Type B pancreatic cell (in vitro differentiated cells): ENCODE measurements around the gene ISY1. TPM values are rescaled to one million over a fixed set of nuclear protein-coding genes. Genes with fewer than 3 reads are reported as not detected.

Experiments
- DNase-seq: peaks from one replicate; pipeline ENCODE4 v3.0.0; 2021; ENCODE audit warnings: mixed read lengths; ENCODE audit not compliant: unreplicated experiment; ENCODE audit errors: extremely low spot score
- H3K27ac Mint-ChIP-seq: 2 replicates; pipeline ENCODE4 v1.8.0; 2021; ENCODE audit warnings: mild to moderate bottlenecking, mixed read lengths
- H3K27me3 Mint-ChIP-seq: 2 replicates; pipeline ENCODE4 v1.8.0; 2021; ENCODE audit warnings: mixed read lengths
- H3K36me3 Mint-ChIP-seq: 2 replicates; pipeline ENCODE4 v1.8.0; 2021; ENCODE audit warnings: mixed read lengths
- H3K4me1 Mint-ChIP-seq: one replicate; pipeline ENCODE4 v1.8.0; 2021; ENCODE audit warnings: mixed read lengths; ENCODE audit not compliant: unreplicated experiment
- H3K4me3 Mint-ChIP-seq: 2 replicates; pipeline ENCODE4 v1.8.0; 2021; ENCODE audit warnings: mild to moderate bottlenecking, mixed read lengths
- H3K9me3 Mint-ChIP-seq: 2 replicates; pipeline ENCODE4 v1.8.0; 2021; ENCODE audit warnings: mixed read lengths
- CTCF ChIP-seq: fragments of 200-600 bp; sonication (generic); conservative IDR thresholded peaks from 2 replicates; pipeline ENCODE4 v1.5.0; 2021; ENCODE audit warnings: antibody characterized with exemption, mild to moderate bottlenecking
- total RNA-seq: library from RNA; stranded (reverse); gene quantifications from 2 replicates; pipeline ENCODE4 v1.2.1, GENCODE V29; 2021; ENCODE audit warnings: low replicate concordance

Gene ISY1
- total RNA-seq, 1 donor from 2014 or later: 33.2 TPM

DNA sequence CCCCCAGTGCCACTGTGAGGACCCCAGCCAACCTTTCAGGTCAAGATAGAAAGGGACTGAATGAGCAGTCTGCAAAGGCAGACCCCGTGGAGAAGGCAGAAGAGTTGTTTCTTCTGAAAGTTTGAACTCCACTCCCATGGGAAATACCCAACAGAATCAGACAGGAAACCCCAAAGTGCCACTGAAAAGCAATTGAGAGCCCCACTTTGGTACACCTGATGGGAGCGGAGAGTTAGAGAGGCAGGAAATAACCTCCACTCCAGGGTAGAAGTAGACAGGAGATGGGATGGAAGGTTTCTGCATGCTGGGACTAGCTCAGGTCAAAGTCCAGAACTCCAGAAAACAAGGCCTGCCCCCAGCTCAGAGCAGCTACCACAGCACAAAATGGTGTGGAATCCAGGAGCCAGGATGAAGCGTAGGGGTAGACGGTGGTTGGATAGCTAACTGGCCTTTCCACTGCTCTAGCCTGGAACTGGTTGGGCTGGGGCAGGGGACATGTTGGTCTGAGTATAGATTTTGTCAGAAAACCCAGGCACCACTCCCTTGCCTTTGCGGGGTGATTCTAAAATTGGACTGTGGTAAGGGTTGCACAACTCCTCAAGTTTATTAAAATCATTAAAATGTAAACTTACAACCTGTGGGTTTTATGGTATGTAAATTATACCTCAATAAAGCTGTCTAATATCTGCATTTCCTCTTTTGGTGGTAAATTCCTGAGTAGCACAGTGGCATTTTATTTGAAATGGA lies 37.4 kb downstream of the ISY1 start:
- Mint-ChIP-seq H3K4me3 (peak overlapping the region; percentile 35), H3K9me3 (no peaks in the 10 kb centered on the region), H3K4me1 (peaks cover 21% of the 10 kb centered on the region), H3K27ac (peak overlapping the region; percentile 73), H3K36me3 (no peaks in the 10 kb centered on the region), H3K27me3 (no peaks in the 10 kb centered on the region)
- DNase-seq: no peak
- TF ChIP-seq CTCF: no peak

DNA sequence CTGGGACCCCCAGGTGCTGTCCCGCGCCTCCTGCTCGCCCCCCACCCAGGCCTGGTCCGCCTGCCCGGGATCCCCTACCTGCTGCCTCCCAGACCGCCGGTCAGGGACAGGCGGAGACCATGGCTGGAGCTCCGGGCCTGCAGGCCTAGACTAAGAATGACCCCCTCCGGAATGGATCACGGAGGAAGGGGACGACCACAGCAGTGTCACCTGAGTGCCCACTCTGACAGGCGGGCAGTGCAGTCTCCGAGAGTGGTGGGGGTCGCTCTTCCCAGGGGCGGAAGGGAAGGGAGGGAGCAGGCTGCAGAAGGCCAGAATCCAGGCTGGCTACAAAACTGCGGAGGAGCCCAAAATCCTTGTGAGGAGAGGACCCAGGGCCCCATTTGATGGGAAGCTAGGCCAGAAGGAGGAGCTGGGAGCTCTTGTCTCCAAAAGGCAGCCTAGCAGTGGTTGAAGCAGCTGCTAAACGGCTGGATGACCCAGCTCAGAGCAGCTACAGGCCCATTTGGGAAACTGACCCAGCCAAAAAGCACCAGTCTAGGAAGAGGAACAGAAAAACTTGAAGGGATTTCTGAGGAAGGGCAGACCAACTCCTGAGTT lies 38.4 kb downstream of the ISY1 start:
- peaks cover 4% of the 10 kb centered on the region for H3K36me3 Mint-ChIP-seq
- H3K9me3 Mint-ChIP-seq: no peaks in the 10 kb centered on the region
- peak overlapping the region; percentile 73 for H3K27ac Mint-ChIP-seq
- peaks cover 31% of the 10 kb centered on the region for H3K4me1 Mint-ChIP-seq
- no peak for TF ChIP-seq CTCF
- no peak for DNase-seq
- no peaks in the 10 kb centered on the region for H3K27me3 Mint-ChIP-seq
- peak overlapping the region; percentile 88 for H3K4me3 Mint-ChIP-seq

GRCh38 chr3:129121792-129122411 lies 39.0 kb downstream of the ISY1 start, which contains the start of gene RAB43:
Gene RAB43 (minus strand): TSS chr3:129121804. CDS start chr3:129121489, 315 bp downstream.
- Mint-ChIP-seq H3K27ac (peak within 1 kb of the TSS; percentile 96), H3K9me3 (no peaks in the 10 kb centered on the region), H3K36me3 (peaks cover 4% of the 10 kb centered on the region), H3K4me3 (peak within 1 kb of the TSS; percentile 89), H3K4me1 (peaks cover 34% of the 10 kb centered on the region), H3K27me3 (no peaks in the 10 kb centered on the region)
- no peak for TF ChIP-seq CTCF
- DNase-seq: peak; percentile 96

DNA sequence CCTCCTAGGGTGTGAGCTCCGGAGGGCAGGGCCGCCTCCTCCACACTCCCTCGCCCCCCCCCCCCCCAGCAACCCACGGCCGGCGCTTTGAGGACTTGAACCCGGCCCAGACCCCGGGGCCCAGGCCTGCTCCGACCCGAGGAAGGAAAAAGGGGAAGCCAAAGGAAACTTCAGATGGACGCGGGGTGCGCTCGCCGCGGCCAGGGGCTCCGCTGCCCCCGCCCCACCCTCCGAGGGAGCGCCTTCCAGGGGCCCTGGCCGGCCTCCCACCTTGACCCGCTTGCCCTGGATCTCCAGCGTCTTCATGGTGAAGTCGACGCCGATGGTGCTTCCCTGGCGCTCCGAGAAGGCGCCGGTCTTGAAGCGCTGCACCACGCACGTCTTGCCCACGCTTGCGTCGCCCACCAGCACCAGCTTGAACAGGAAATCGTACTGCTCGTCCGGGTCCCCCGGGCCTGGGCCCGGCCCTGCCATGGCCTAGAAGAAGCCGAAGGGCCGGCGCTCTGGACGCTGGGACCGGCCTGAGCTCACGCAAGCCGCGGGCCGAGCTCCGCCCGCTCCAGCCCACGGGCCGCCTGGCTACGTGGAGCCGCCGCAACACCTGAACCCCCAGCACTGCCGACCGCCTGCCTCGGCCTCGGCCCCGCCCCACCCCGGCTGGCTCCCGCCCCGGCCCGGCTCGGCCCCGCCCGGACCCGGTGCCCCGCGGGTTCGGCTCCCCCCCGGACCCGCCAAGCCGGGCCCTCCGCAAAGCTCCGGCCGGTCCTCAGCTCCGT lies 39.7 kb downstream of the ISY1 start:
- Mint-ChIP-seq H3K27me3 (no peaks in the 10 kb centered on the region), H3K36me3 (peaks cover 9% of the 10 kb centered on the region), H3K9me3 (no peaks in the 10 kb centered on the region), H3K27ac (peak overlapping the region; percentile 96), H3K4me1 (peaks cover 41% of the 10 kb centered on the region), H3K4me3 (peak overlapping the region; percentile 89)
- TF ChIP-seq CTCF: no peak
- no peak for DNase-seq

DNA sequence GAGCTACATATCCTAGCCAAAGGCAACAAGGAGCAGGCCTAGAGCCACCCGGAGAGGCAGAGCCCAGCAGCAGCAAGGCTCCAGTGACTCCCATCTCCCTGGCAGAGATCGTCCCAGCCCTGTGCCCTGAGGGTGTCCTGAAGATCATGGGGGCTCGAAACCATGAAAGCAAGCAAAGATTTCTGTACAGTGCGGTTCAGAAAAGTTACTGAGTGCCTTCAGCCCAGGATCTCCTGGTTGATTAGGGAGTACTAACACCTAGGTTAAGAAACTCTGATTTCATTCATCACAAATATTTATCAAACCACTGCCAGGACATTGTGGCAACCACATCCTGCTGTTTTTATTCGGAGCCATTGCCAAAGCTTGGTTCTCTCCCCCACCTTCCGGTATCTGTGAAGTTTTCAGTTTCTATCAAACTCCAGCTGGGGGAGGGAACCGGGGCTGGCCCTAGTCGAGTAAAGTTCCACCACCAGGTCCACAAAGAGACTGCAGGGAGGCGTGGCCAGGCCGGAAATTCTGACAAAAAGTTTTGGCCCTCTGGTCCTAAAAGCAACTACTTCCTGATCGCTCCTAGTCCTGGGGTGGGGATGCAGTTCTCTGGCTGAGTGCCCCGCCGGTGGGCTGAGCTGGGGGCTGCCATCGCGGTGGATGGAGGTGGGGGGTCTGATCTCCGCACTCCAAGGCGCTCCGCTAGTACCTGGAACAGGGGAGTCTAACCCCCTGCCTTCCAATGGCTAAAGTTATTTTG lies 40.4 kb downstream of the ISY1 start:
- H3K4me1 Mint-ChIP-seq: peaks cover 45% of the 10 kb centered on the region
- peak; percentile 52 for TF ChIP-seq CTCF
- H3K36me3 Mint-ChIP-seq: peaks cover 12% of the 10 kb centered on the region
- no peaks in the 10 kb centered on the region for H3K27me3 Mint-ChIP-seq
- DNase-seq: peak; percentile 76
- H3K27ac Mint-ChIP-seq: peak overlapping the region; percentile 96
- H3K9me3 Mint-ChIP-seq: no peaks in the 10 kb centered on the region
- peak overlapping the region; percentile 87 for H3K4me3 Mint-ChIP-seq
